ENCODE measurements around the gene CADPS2.

- TF ChIP-seq CTCF (IDR thresholded peaks at IDR 0.05; ENCODE audit: insufficient read depth, low read length): no peak
- TF ChIP-seq POLR2AphosphoS5 (IDR thresholded peaks at IDR 0.05; ENCODE audit: low read depth): no peak
Observed at GRCh38 chr7:122605929-122606328, 280.3 kb downstream of the CADPS2 start.

Data from HL-60 (cell line).